Right hindlimb (tissue), 1 donor: ENCODE measurements around the gene GRID1.

Experiments
- DNase-seq: peaks from one replicate; pipeline ENCODE4 v3.0.0-alpha.2; 2018

Gene GRID1

GRCh38 chr10:86368987-86369386, 2.4 kb upstream of the GRID1 start:
- DNase-seq, result peak; percentile 1

DNA sequence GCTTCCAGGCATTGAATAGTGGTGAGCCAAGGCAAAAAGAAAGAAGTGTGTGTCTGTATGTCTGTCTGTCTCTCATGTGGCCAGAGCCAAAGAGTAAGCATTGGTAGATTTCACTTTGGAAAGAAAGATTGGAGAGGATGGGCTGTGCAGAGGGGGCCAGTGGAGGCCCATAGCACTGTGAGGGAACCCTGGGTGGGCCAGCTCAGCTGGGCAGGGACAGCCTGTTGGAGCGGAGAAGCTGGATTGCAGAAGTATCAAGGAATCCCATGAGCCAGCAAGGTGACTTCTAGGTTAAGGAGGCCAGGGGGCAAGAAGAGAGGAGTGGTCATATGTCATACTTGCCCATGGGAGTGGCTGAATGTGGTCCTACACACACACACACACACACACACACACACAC, 1.5 kb upstream of the GRID1 start:
- peak; percentile 12 for DNase-seq

DNA sequence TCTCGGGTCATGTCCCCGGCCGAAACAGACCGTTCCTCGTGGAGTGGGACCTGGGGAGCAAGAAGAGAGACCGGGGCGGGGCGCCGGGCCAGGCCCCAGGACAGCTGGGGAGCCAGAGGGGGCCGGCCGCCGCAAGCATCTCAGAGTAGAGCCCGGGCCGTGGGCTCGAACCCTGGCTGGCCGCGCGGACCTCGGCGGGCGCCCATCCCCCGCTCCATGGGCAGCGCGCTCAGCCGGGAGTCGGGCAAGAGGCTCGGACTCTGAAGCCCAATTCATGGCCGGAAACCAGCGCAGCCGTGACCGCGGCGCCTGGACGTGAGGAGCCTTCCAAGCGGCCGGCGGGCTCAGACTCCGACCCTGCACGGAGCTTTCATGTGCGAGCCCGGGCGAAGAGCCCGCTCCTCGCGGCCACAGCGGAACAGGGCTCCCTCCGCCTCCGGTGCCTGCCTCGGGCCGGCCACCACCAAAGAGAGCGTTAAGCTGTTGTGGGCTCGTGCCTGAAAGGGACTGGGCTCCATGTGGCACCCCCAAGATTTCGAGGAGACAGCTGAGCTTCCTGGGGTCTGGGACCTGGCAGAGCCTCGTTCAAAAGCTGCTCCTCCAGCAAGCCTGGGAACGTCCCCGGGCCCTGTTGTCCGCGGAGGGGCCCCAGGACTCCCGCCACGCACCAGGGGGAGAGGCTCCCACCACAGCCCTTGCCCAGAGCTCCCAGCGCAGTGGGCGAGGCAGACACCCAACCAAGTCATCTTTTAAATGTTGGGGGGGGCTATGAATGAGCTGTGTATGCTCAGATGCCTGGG, 757 bp upstream of the GRID1 start:
- DNase-seq, result peak; percentile 57

GRCh38 chr10:86366902-86367151, 232 bp upstream of the GRID1 start:
- DNase-seq, result no peak

- no peak for DNase-seq
These were observed 1.1 kb downstream of the GRID1 start for GRCh38 chr10:86365346-86366032.

GRCh38 chr10:86364491-86365345, 1.9 kb downstream of the GRID1 start:
- no peak for DNase-seq

DNA sequence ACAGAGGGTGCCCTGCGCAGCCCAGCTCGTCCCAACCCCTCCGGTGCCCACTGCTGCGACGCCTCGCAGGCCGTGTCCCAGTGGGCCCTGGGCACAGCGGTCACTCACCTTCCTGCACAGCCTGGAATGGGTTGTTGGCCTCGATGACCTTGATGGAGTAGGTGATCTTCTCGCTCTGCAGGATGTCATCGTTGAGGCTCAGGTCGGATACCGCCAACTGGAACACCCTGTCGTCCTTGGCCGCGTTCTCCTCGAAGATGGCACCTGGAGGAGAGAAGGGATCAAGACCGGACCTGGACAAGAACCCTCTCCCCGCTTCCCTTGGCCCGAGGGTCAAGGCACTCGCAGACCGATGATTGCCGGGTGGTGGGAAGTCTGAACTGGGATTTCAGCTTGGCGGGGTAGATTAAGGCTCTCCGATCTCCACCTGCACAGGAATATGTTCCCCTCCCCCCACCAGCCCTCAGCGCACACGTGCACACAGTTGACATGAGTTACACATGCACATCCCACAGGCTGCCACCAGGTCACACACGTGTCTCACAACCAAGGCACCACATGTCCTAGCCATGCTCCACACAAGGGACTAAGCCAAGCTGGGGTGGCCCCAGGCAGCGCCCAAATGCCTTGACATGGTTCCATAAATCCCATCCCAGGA, 2.6 kb downstream of the GRID1 start:
- DNase-seq, result peak; percentile 18

- DNase-seq, result peak; percentile 57
These were observed 3.3 kb downstream of the GRID1 start for GRCh38 chr10:86363184-86363832.

- no peak for DNase-seq
These were observed 3.9 kb downstream of the GRID1 start for GRCh38 chr10:86362586-86363183.

- DNase-seq, result no peak
These were observed 4.5 kb downstream of the GRID1 start for GRCh38 chr10:86362129-86362527.

- no peak for DNase-seq
These were observed 5.2 kb downstream of the GRID1 start for GRCh38 chr10:86361156-86362128.

DNA sequence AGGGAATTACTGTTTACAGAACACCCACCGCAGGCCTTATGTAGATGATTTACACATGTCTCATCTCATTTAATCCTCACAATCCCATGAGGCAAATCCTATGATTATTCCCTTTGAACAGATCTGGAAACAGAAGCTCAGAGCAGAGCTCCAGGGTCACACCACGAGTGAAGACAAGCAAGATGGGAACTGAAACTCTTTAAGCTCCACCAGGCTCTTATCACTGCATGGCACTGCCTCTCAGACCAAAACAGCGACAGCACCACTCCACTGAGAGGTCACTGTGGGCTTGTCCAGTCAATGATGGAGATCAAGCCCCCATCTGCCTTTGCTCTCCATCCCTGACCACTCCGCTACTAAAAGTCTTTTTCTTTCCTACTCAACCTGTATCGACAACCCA, 5.9 kb downstream of the GRID1 start:
- DNase-seq, result no peak

- DNase-seq, result no peak
These were observed 6.6 kb downstream of the GRID1 start for GRCh38 chr10:86359954-86360353.

- DNase-seq, result no peak
These were observed 7.5 kb downstream of the GRID1 start for GRCh38 chr10:86359111-86359510.

DNA sequence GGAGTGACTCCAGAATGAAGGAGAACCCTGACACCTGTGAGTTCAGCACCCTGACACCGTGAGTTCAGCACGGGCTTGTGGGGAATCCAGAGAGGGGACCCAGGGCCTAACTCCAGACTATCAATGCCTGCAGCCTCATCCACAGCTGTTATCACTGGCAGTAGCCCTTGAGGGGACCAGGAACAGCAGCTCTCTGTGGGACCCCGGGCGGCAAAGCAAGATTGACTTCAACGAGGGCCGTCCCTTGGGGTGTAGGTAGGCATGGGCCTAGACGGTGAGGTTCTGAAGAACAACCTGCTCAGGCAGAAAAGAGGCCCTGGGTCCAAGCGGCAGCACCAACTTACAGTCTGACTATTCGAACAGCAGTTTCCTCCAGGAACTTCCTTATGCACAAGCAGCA, 8.9 kb downstream of the GRID1 start:
- DNase-seq, result no peak

- no peak for DNase-seq
These were observed 9.6 kb downstream of the GRID1 start for GRCh38 chr10:86357041-86357440.

GRCh38 chr10:86356296-86356695, 10.3 kb downstream of the GRID1 start:
- DNase-seq, result no peak

DNA sequence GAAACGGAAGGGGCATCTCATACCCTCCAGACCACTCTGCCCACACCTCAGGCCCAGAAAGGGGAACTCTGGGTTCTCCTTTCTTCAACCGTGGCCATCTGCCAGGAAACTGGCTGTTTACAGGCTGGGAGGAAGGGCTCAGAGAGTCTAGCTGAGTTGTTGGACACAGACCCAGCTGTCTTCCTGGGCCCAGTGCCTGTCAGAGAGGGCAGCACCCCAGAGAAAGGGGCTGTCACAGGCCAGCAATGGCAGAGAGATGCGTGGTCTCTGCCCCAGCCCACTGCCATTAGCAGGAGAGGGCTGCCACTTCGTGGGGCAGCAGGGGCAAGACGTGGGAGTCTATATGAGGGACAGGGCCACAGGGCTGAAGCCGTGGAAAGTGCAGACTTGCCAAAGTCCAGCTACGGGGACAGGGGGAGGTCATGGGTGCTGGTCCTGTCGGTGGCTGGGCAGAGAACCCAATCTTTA, 11.0 kb downstream of the GRID1 start:
- DNase-seq, result no peak

- no peak for DNase-seq
These were observed 11.6 kb downstream of the GRID1 start for GRCh38 chr10:86354761-86355540.
